ENCODE results near the gene CDKN2AIPNL. TPM values are rescaled to one million over a fixed set of nuclear protein-coding genes. Genes with fewer than 3 reads are reported as not detected.

Gene CDKN2AIPNL
- total and polyA plus RNA-seq, 5 experiments from 2014 or later, result 18.3 to 34.2 (median 28.0) TPM

Other genes with a start within 250 kb of the CDKN2AIPNL start
- 100 to 1,000 TPM; 250 to 262 TPM for gene SKP1, start 234.9 kb downstream of the CDKN2AIPNL start, total RNA-seq
- gene SKP1, start 234.9 kb downstream of the CDKN2AIPNL start, polyA plus RNA-seq, result 1,000 to 10,000 TPM; 1,138 to 1,312 (median 1,209) TPM
- 100 to 1,000 TPM; 100 to 107 TPM for gene PPP2CA, start 185.8 kb downstream of the CDKN2AIPNL start, total RNA-seq
- 100 to 1,000 TPM; 185 to 192 (median 191) TPM for gene PPP2CA, start 185.8 kb downstream of the CDKN2AIPNL start, polyA plus RNA-seq
- 1 to 10 TPM; 1.5 to 2.6 TPM for gene CDKL3, start 44.7 kb downstream of the CDKN2AIPNL start, total RNA-seq
- gene CDKL3, start 44.7 kb downstream of the CDKN2AIPNL start, polyA plus RNA-seq, result 1 to 10 TPM in 2 of 3 donors, not detected in 1; 1.6 to 2.6 TPM
- gene UBE2B, start 40.3 kb downstream of the CDKN2AIPNL start, total RNA-seq, result 100 to 1,000 TPM; 147 to 161 TPM
- 10 to 100 TPM; 55.2 to 80.3 (median 77.6) TPM for gene UBE2B, start 40.3 kb downstream of the CDKN2AIPNL start, polyA plus RNA-seq
- gene JADE2, start 113.8 kb upstream of the CDKN2AIPNL start, total RNA-seq, result 100 to 1,000 TPM; 262 TPM
- gene JADE2, start 113.8 kb upstream of the CDKN2AIPNL start, polyA plus RNA-seq, result 10 to 100 TPM; 24.3 to 38.9 (median 24.9) TPM
- 10 to 100 TPM; 40.0 to 49.2 TPM for gene SAR1B, start 220.9 kb upstream of the CDKN2AIPNL start, total RNA-seq
- gene SAR1B, start 220.9 kb upstream of the CDKN2AIPNL start, polyA plus RNA-seq, result 10 to 100 TPM; 29.9 to 35.5 (median 34.8) TPM
- gene SEC24A, start 236.9 kb upstream of the CDKN2AIPNL start, total RNA-seq, result 10 to 100 TPM; 16.2 to 17.2 TPM
- gene SEC24A, start 236.9 kb upstream of the CDKN2AIPNL start, polyA plus RNA-seq, result 1 to 10 TPM; 4.0 to 7.7 (median 7.1) TPM